Right atrium auricular region (tissue), 2 donors: Measurements from ENCODE around the gene RAPH1. TPM values are rescaled to one million over a fixed set of nuclear protein-coding genes. Genes with fewer than 3 reads are reported as not detected.

Source experiments
- DNase-seq: peaks from one replicate; pipeline ENCODE4 v3.0.0-alpha.2; 2019; ENCODE audit warnings: low spot score
- H3K27ac ChIP-seq, 2 donors: fragments of 200-600 bp; sonication (generic); 1 replicate in 1 of 2; 2 replicates in 1 of 2; pipeline ENCODE4 v1.5.1; 2016 to 2019
- H3K27me3 ChIP-seq, 2 donors: fragments of 200-600 bp; sonication (generic); one replicate each; pipeline versions ENCODE4 v1.5.1 to v1.6.0; 2017 to 2019
- H3K36me3 ChIP-seq: fragments of 200-600 bp; sonication (generic); one replicate; pipeline ENCODE4 v1.5.1; 2016
- H3K4me1 ChIP-seq, 2 donors: fragments of 200-600 bp; sonication (generic); one replicate each; pipeline versions ENCODE4 v1.5.1 to v1.6.0; 2017 to 2019
- H3K4me3 ChIP-seq, 2 donors: fragments of 200-600 bp; sonication (generic); 1 replicate in 1 of 2; 2 replicates in 1 of 2; pipeline ENCODE4 v1.5.1; 2017 to 2019; ENCODE audit warnings: mild to moderate bottlenecking in 1 of 2, moderate library complexity in 1 of 2
- H3K9me3 ChIP-seq, 2 donors: fragments of 200-600 bp; sonication (generic); one replicate each; pipeline ENCODE4 v1.5.1; 2019
- CTCF ChIP-seq, 2 donors: fragments of 200-600 bp; sonication (generic); IDR thresholded peaks; one replicate each; pipeline ENCODE4 v1.5.1; 2019; ENCODE audit warnings: antibody characterized with exemption in 2 of 2
- total RNA-seq, 2 donors: library from RNA; depleted of rRNA; stranded (reverse); fragments of >200 nt; gene quantifications; one replicate each; pipeline ENCODE4 v1.1.0, GENCODE V29; 2016

The RAPH1 gene
- total RNA-seq, 2 donors from 2014 or later, result 17.4 to 18.7 TPM

- TF ChIP-seq CTCF (IDR thresholded peaks at IDR 0.05), result no peak
- Histone ChIP-seq H3K9me3 (no peaks in the 10 kb centered on the region), H3K4me1 (no peaks in the 10 kb centered on the region), H3K4me3 (no peak overlapping the region), H3K27me3 (no peaks in the 10 kb centered on the region), H3K36me3 (peaks cover 35% of the 10 kb centered on the region), H3K27ac (no peak overlapping the region)
- no peak for DNase-seq
Observed at GRCh38 chr2:203427061-203427460, 108.0 kb downstream of the RAPH1 start.

- DNase-seq, result no peak
- no peak overlapping the region for H3K4me3 ChIP-seq
- no peaks in the 10 kb centered on the region for H3K27me3 ChIP-seq
- TF ChIP-seq CTCF (IDR thresholded peaks at IDR 0.05), result no peak
- H3K9me3 ChIP-seq, result no peaks in the 10 kb centered on the region
- H3K4me1 ChIP-seq, result peaks cover 0 to 3% of the 10 kb centered on the region in 2 donors
- H3K36me3 ChIP-seq, result peaks cover 44% of the 10 kb centered on the region
- no peak overlapping the region for H3K27ac ChIP-seq
Observed at GRCh38 chr2:203418271-203418670, 116.8 kb downstream of the RAPH1 start.

GRCh38 chr2:203413796-203414195 is 121.3 kb downstream of the RAPH1 start:
- Histone ChIP-seq H3K9me3 (no peaks in the 10 kb centered on the region), H3K27ac (no peak overlapping the region), H3K4me1 (peaks cover 0 to 20% of the 10 kb centered on the region in 2 donors), H3K36me3 (peaks cover 38% of the 10 kb centered on the region), H3K27me3 (no peaks in the 10 kb centered on the region), H3K4me3 (no peak overlapping the region)
- DNase-seq, result no peak
- TF ChIP-seq CTCF (IDR thresholded peaks at IDR 0.05), result no peak

DNA sequence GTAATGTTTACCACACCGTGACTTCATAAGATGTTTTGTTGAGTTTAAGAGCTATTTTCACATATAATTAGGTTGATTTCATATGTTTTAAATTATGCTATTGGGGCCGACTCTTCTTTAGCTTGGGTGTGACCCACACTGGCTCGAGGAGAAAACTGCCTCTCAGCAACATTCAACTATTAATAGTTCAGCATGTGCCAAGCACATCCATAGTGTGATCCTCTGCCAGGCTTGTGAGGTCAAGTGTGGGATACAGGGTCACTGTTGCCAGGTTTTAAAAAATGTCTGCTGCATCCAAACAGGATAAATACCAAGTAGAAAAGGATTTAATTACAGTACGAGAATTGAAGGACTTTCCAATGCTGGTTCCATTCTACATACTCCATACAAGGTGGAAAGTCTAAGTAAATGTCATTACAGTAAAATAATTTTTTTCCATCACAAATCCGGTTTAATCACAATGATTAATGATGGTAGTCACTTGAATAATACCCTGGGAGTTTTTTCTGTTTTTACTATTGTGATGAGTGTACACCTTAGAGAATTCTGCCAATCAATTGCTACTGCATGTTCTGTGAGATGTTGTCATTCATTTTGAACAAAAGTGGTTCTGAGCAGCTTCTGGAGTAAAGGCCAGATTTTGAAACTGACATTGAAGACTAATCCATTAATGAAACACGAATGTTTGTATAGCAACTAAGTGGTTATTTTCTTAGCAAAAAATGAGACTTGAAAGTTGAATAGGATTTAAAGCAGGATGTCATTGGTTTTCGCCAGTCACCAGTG is 122.4 kb downstream of the RAPH1 start:
- TF ChIP-seq CTCF (IDR thresholded peaks at IDR 0.05), result no peak
- H3K9me3 ChIP-seq, result no peaks in the 10 kb centered on the region
- H3K27me3 ChIP-seq, result no peaks in the 10 kb centered on the region
- H3K27ac ChIP-seq, result peak overlapping the region; percentile 44 to 59
- no peak for DNase-seq
- H3K36me3 ChIP-seq, result peaks cover 37% of the 10 kb centered on the region
- H3K4me3 ChIP-seq, result no peak overlapping the region
- H3K4me1 ChIP-seq, result peaks cover 0 to 20% of the 10 kb centered on the region in 2 donors

- Histone ChIP-seq H3K4me1 (peaks cover 0 to 11% of the 10 kb centered on the region in 2 donors), H3K36me3 (peaks cover 38% of the 10 kb centered on the region), H3K9me3 (no peaks in the 10 kb centered on the region), H3K4me3 (no peak overlapping the region), H3K27ac (no peak overlapping the region), H3K27me3 (no peaks in the 10 kb centered on the region)
- DNase-seq, result no peak
- no peak for TF ChIP-seq CTCF (IDR thresholded peaks at IDR 0.05)
Observed at GRCh38 chr2:203407496-203407895, 127.6 kb downstream of the RAPH1 start.

GRCh38 chr2:203404996-203405395 is 130.1 kb downstream of the RAPH1 start:
- DNase-seq, result no peak
- Histone ChIP-seq H3K27me3 (no peaks in the 10 kb centered on the region), H3K36me3 (peaks cover 22% of the 10 kb centered on the region), H3K27ac (no peak overlapping the region), H3K9me3 (no peaks in the 10 kb centered on the region), H3K4me1 (no peaks in the 10 kb centered on the region), H3K4me3 (no peak overlapping the region)
- no peak for TF ChIP-seq CTCF (IDR thresholded peaks at IDR 0.05)
